Ovary (tissue), 3 donors: ENCODE measurements around the gene BRI3.

ENCODE experiments used
- CTCF ChIP-seq, 3 donors: fragments of 450-650 bp in 2 of 3; fragments of 200-600 bp in 1 of 3; IDR thresholded peaks; one replicate each; pipeline versions ENCODE4 v1.5.1 to v1.8.0; 2016 to 2022; ENCODE audit warnings: antibody characterized with exemption in 3 of 3, mild to moderate bottlenecking in 1 of 3
- EP300 ChIP-seq: sonication (generic); formaldehyde crosslinking; IDR thresholded peaks from one replicate; pipeline ENCODE4 v1.6.1; 2017; ENCODE audit warnings: antibody characterized with exemption
- POLR2A ChIP-seq: fragments of 450-650 bp; IDR thresholded peaks from one replicate; pipeline ENCODE4 v1.6.1; 2017; ENCODE audit warnings: antibody characterized with exemption, mild to moderate bottlenecking, moderate library complexity
- donor health status: DM: no; HTN: no; CAD: no.

GRCh38 chr7:98249106-98249505, 32.4 kb upstream of the BRI3 start:
- no peak for TF ChIP-seq CTCF (IDR thresholded peaks at IDR 0.05)
- TF ChIP-seq POLR2A = no peak
- TF ChIP-seq EP300 = no peak
